H1 (cell line): ENCODE results near the gene MRM2. TPM values are rescaled to one million over a fixed set of nuclear protein-coding genes. Genes with fewer than 3 reads are reported as not detected.

Source experiments
- CTCF ChIA-PET: fragments of 300-600 bp; sonication (Branson Sonifier 250); formaldehyde crosslinking; loops from one replicate; lab custom pipeline; 2021; ENCODE audit not compliant: partially characterized antibody; lab: Charles Lee
- POLR2A ChIA-PET: fragments of 300-600 bp; sonication (Branson Sonifier 250); formaldehyde crosslinking; loops from one replicate; lab custom pipeline; 2021; ENCODE audit warnings: inconsistent platforms; ENCODE audit not compliant: partially characterized antibody; lab: Charles Lee
- DNase-seq, 2 experiments: peaks; one replicate each; pipeline versions ENCODE4 v3.0.0 to v3.0.0-alpha.2; 2010 to 2022; ENCODE audit warnings: low spot score in 2 of 2, low read depth in 1 of 2, mixed read lengths in 1 of 2
- FAIRE-seq: peaks from 2 replicates; lab custom pipeline; 2011; peaks lifted over from hg19 to GRCh38; lab: Jason Lieb, UNC
- H2AFZ ChIP-seq: 2 replicates; pipeline ENCODE4 v1.8.1; 2012; ENCODE audit warnings: low read length, inconsistent platforms
- H2AK5ac ChIP-seq: 2 replicates; pipeline ENCODE4 v1.6.1; 2013; ENCODE audit warnings: low read depth, low read length
- H2BK120ac ChIP-seq: replicated peaks from 2 replicates; pipeline ENCODE3; 2013; ENCODE audit warnings: low read depth, low read length, inconsistent platforms
- H2BK12ac ChIP-seq: 2 replicates; pipeline ENCODE4 v1.6.1; 2013; ENCODE audit warnings: low read depth, low read length
- H2BK15ac ChIP-seq: 2 replicates; pipeline ENCODE4 v1.6.1; 2013; ENCODE audit warnings: low read length
- H2BK20ac ChIP-seq: 2 replicates; pipeline ENCODE4 v1.6.1; 2013; ENCODE audit warnings: low read length
- H2BK5ac ChIP-seq: 2 replicates; pipeline ENCODE4 v1.6.1; 2013; ENCODE audit warnings: low read depth, low read length
- H3K14ac ChIP-seq: 2 replicates; pipeline ENCODE4 v1.6.1; 2013; ENCODE audit warnings: inconsistent platforms; ENCODE audit not compliant: insufficient read length
- H3K18ac ChIP-seq: 2 replicates; pipeline ENCODE4 v1.6.1; 2013; ENCODE audit warnings: low read length; ENCODE audit errors: extremely low read depth
- H3K23ac ChIP-seq: 2 replicates; pipeline ENCODE4 v1.6.1; 2013; ENCODE audit warnings: inconsistent platforms; ENCODE audit not compliant: insufficient read length
- H3K23me2 ChIP-seq: 2 replicates; pipeline ENCODE4 v1.6.1; 2013; ENCODE audit warnings: low read depth, low read length
- H3K27ac ChIP-seq: 2 replicates; pipeline ENCODE4 v1.6.1; 2011; ENCODE audit warnings: low read depth, low read length, inconsistent platforms
- H3K27me3 ChIP-seq, 4 experiments: replicated peaks in 1 of 4; 1 replicate in 1 of 4; 2 replicates in 3 of 4; pipeline versions ENCODE4 v1.6.1 to v1.8.1; 2011 to 2013; ENCODE audit warnings: low read length in 3 of 4, mild to moderate bottlenecking in 3 of 4, inconsistent platforms in 2 of 4, mixed read lengths in 2 of 4, moderate library complexity in 1 of 4; ENCODE audit not compliant: control insufficient read depth in 3 of 4, insufficient read depth in 3 of 4; ENCODE audit errors: extremely low read depth in 1 of 4
- H3K36me3 ChIP-seq, 4 experiments: 2 replicates each; pipeline versions ENCODE4 v1.6.1 to v1.8.1; 2011 to 2013; ENCODE audit warnings: mild to moderate bottlenecking in 4 of 4, low read length in 3 of 4, moderate library complexity in 2 of 4, control low read depth in 1 of 4, inconsistent platforms in 1 of 4; ENCODE audit not compliant: insufficient read depth in 4 of 4, control insufficient read depth in 2 of 4
- H3K4ac ChIP-seq: replicated peaks from 2 replicates; pipeline ENCODE3; 2013; ENCODE audit warnings: low read length, low read depth, mixed read lengths, inconsistent platforms; ENCODE audit not compliant: insufficient read length
- H3K4me1 ChIP-seq, 4 experiments: replicated peaks in 1 of 4; 1 replicate in 1 of 4; 2 replicates in 3 of 4; pipeline versions ENCODE4 v1.6.1 to v1.8.1; 2011 to 2013; ENCODE audit warnings: low read length in 3 of 4, inconsistent platforms in 2 of 4, mixed read lengths in 1 of 4; ENCODE audit not compliant: insufficient read depth in 4 of 4, control insufficient read depth in 3 of 4
- H3K4me2 ChIP-seq, 2 experiments: 2 replicates each; pipeline versions ENCODE4 v1.6.1 to v1.8.1; 2011 to 2013; ENCODE audit warnings: low read depth in 2 of 2, low read length in 2 of 2, control low read depth in 1 of 2, inconsistent platforms in 1 of 2, mild to moderate bottlenecking in 1 of 2; ENCODE audit not compliant: insufficient read depth in 1 of 2
- H3K4me3 ChIP-seq, 4 experiments: fragments of 200-600, 300-600 bp in 1 of 4; sonication (generic), shearing (Covaris generic), sonication (Bioruptor Twin) in 1 of 4; 2 replicates each; pipeline versions ENCODE4 v1.5.1 to v1.8.1; 2011 to 2016; ENCODE audit warnings: low read length in 4 of 4, low read depth in 3 of 4, control low read depth in 2 of 4, inconsistent platforms in 2 of 4, mild to moderate bottlenecking in 2 of 4, mixed read lengths in 1 of 4, moderate library complexity in 1 of 4; ENCODE audit not compliant: insufficient read depth in 2 of 4; ENCODE audit errors: extremely low read depth in 1 of 4
- H3K56ac ChIP-seq: replicated peaks from 2 replicates; pipeline ENCODE3; 2013; ENCODE audit warnings: low read depth, mild to moderate bottlenecking, mixed read lengths, low read length, inconsistent platforms; ENCODE audit not compliant: insufficient read length
- H3K79me1 ChIP-seq: 2 replicates; pipeline ENCODE4 v1.6.1; 2013; ENCODE audit warnings: low read depth, low read length, control low read depth
- H3K79me2 ChIP-seq, 2 experiments: 2 replicates each; pipeline versions ENCODE4 v1.6.1 to v1.8.1; 2012 to 2013; ENCODE audit warnings: low read length in 2 of 2, mild to moderate bottlenecking in 2 of 2, inconsistent platforms in 1 of 2; ENCODE audit not compliant: insufficient read depth in 2 of 2, control insufficient read depth in 1 of 2
- H3K9ac ChIP-seq, 4 experiments: replicated peaks in 1 of 4; 1 replicate in 1 of 4; 2 replicates in 3 of 4; pipeline versions ENCODE4 v1.6.1 to v1.8.1; 2011 to 2013; ENCODE audit warnings: low read depth in 3 of 4, low read length in 3 of 4, control low read depth in 2 of 4, mild to moderate bottlenecking in 2 of 4, moderate library complexity in 2 of 4, inconsistent platforms in 1 of 4; ENCODE audit errors: extremely low read depth in 1 of 4
- H3K9me3 ChIP-seq, 2 experiments: 2 replicates each; pipeline versions ENCODE4 v1.6.1 to v1.8.1; 2012 to 2013; ENCODE audit warnings: mild to moderate bottlenecking in 2 of 2, moderate library complexity in 2 of 2, control low read depth in 1 of 2, inconsistent platforms in 1 of 2, low read depth in 1 of 2, low read length in 1 of 2, mixed read lengths in 1 of 2; ENCODE audit not compliant: insufficient read depth in 2 of 2
- H4K20me1 ChIP-seq, 2 experiments: replicated peaks in 1 of 2; 2 replicates each; pipeline versions ENCODE3 to v1.8.1; 2011 to 2013; ENCODE audit warnings: inconsistent platforms in 2 of 2, low read length in 2 of 2, mild to moderate bottlenecking in 1 of 2; ENCODE audit not compliant: insufficient read depth in 2 of 2, control insufficient read depth in 1 of 2
- H4K5ac ChIP-seq: 2 replicates; pipeline ENCODE4 v1.6.1; 2013; ENCODE audit warnings: low read length, low read depth, mixed read lengths, inconsistent platforms; ENCODE audit not compliant: insufficient read length
- H4K8ac ChIP-seq: 2 replicates; pipeline ENCODE4 v1.8.0; 2013; ENCODE audit warnings: mild to moderate bottlenecking, moderate library complexity, low read length, inconsistent platforms; ENCODE audit not compliant: insufficient read depth; ENCODE audit errors: extremely low read depth
- H4K91ac ChIP-seq: replicated peaks from 2 replicates; pipeline ENCODE3; 2013; ENCODE audit warnings: low read length, mixed read lengths, inconsistent platforms; ENCODE audit not compliant: insufficient read length
- CHD2 ChIP-seq: IDR thresholded peaks from 2 replicates; pipeline ENCODE4 v1.6.1; 2012; ENCODE audit warnings: low read length, improper control_type of control experiment
- CTBP2 ChIP-seq: IDR thresholded peaks from 2 replicates; pipeline ENCODE4 v1.7.0; 2011; ENCODE audit warnings: borderline replicate concordance, mild to moderate bottlenecking, moderate library complexity, mixed read lengths, low read length; ENCODE audit not compliant: insufficient read depth, insufficient read length
- SP4 ChIP-seq: IDR thresholded peaks from 2 replicates; pipeline ENCODE4 v1.6.1; 2012; ENCODE audit warnings: low read length, inconsistent platforms
- SUZ12 ChIP-seq: fragments of 200-600 bp; sonication (generic); IDR thresholded peaks from 2 replicates; pipeline ENCODE4 v1.6.1; 2012; ENCODE audit warnings: mild to moderate bottlenecking, inconsistent platforms, low read length, moderate library complexity, mixed read lengths
- TAF1 ChIP-seq: IDR thresholded peaks from 2 replicates; pipeline ENCODE4 v1.6.1; 2011; ENCODE audit warnings: mild to moderate bottlenecking, low read depth, low read length
- WGBS, 2 experiments: shearing (Covaris generic) in 1 of 2; methylation state at CpG; one replicate each; pipeline versions ENCODE4 v1.1.6 to v1.1.7; 2013 to 2015; ENCODE audit warnings: low lambda C conversion rate in 2 of 2, mixed read lengths in 2 of 2, inconsistent platforms in 1 of 2, low coverage in 1 of 2, missing lambda C conversion rate in 1 of 2; ENCODE audit not compliant: insufficient replicate concordance in 2 of 2, insufficient coverage in 1 of 2, insufficient read length in 1 of 2; ENCODE audit errors: extremely low coverage in 1 of 2, missing lambda C conversion rate in 1 of 2; 5-methylcytosine and 5-hydroxymethylcytosine counted together
- polyA plus RNA-seq, 7 experiments: library from polyadenylated mRNA; depleted of rRNA in 3 of 7; stranded (reverse) in 5 of 7; unstranded in 2 of 7; fragments of >200 nt in 5 of 7; fragments of 200-250 nt in 2 of 7; gene quantifications; 1 replicate in 5 of 7; 2 replicates in 1 of 7; 4 replicates in 1 of 7; pipeline versions ENCODE4 v1.2.1 to v1.2.3, GENCODE V29; 2011 to 2013; ENCODE audit warnings: missing spikeins in 2 of 7, mixed read lengths in 2 of 7
- total RNA-seq: library from RNA; stranded (reverse); fragmentation: NEBNext Ultra II Directional; extraction: Animal tissue kit (Norgen Biotek cat#: 25700); gene quantifications from 2 replicates; pipeline ENCODE4 v1.2.1, GENCODE V29; 2021

MRM2 gene
- total and polyA plus RNA-seq, 2 of the 8 experiments (the other 6 are each of a cell fraction or from before 2014, with no cell fraction given): 17.2 to 38.6 TPM

DNA sequence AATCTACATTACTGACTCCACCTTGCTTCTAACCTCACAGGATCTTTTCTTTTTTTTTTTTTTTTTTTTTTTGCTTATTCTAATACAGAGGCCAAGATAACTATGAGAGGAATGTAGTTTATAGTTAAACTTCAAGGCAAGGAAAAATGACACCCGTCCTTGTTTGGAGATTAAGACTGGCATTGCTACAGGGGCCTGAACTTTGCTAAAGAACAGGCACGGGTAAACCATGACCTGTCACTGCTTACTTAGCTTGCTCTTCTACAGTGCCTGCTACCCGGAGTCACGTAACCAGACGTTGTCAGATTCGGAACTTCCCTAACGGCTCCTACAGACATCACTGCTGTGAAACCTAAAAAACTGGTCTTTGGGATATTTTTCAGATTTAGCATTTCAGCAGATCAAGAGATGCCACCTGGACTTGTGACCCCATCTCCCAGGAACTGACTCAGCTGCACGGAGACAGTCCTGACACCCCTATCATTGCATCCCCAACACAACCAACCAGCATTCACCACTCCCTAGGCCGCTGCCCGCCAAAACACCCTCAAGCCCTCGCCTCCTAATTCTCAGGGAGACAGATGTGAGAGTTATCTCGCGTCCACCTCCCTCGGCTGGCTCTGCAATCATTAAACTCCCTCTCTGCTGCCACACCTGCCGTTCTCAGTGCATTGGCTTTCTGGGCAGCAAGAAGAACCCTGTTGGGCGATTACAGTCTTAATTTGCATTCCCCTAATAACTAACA lies 36.8 kb downstream of the MRM2 start:
- H3K79me2 ChIP-seq: peaks cover 0 to 3% of the 10 kb centered on the region in 2 experiments; a peak in 1 of 4 replicates
- no peak overlapping the region for H3K4me3 ChIP-seq
- FAIRE-seq (no peak), DNase-seq (no peak)
- H3K56ac ChIP-seq: no peak overlapping the region
- H4K20me1 ChIP-seq: peaks cover 12 to 24% of the 10 kb centered on the region in 2 experiments
- H2BK12ac ChIP-seq: no peak overlapping the region
- no peak overlapping the region for H4K5ac ChIP-seq
- H2BK5ac ChIP-seq: no peak overlapping the region
- WGBS, 2 experiments: 93% methylated on average over 16 of the region's 16 CpGs; no CpG with 5 or more reads in 1 of the 2 experiments
- H3K9me3 ChIP-seq: no peaks in the 10 kb centered on the region
- no peak overlapping the region for H4K8ac ChIP-seq
- no peak overlapping the region for H3K9ac ChIP-seq
- H3K18ac ChIP-seq: no peak overlapping the region
- no peaks in the 10 kb centered on the region for H3K23me2 ChIP-seq
- no peak overlapping the region for H3K4ac ChIP-seq
- H3K14ac ChIP-seq: no peak overlapping the region
- POLR2A ChIA-PET: no interaction called here
- CTCF ChIA-PET: interaction anchor here (0.7 to 0.9 kb wide), 2 partner anchors 77 to 143 kb away, joined by 3 read pairs; no protein-coding TSS in a partner anchor
- no peak overlapping the region for H3K27ac ChIP-seq
- H2BK120ac ChIP-seq: no peak overlapping the region
- no peak overlapping the region for H3K4me2 ChIP-seq
- peaks cover 4% of the 10 kb centered on the region; the same call in 1 of the 2 replicates for H3K79me1 ChIP-seq
- H2BK20ac ChIP-seq: no peak overlapping the region
- H4K91ac ChIP-seq: no peak overlapping the region
- no peaks in the 10 kb centered on the region for H3K4me1 ChIP-seq
- no peak overlapping the region for H2BK15ac ChIP-seq
- H2AK5ac ChIP-seq: no peak overlapping the region
- H3K23ac ChIP-seq: no peak overlapping the region
- no peak overlapping the region for H2AFZ ChIP-seq
- H3K27me3 ChIP-seq: no peaks in the 10 kb centered on the region
- peaks cover 4 to 18% (median 10%) of the 10 kb centered on the region in 4 experiments; a peak in 6 of 8 replicates for H3K36me3 ChIP-seq
- TF ChIP-seq SP4 (no peak), SUZ12 (no peak), CTBP2 (no peak), TAF1 (no peak), CHD2 (no peak)
